GM10266 (cell line): Measurements from ENCODE around the gene MX1.

Source experiments
- DNase-seq: peaks from one replicate; pipeline ENCODE4 v3.0.0; 2012; ENCODE audit errors: extremely low spot score
- CTCF ChIP-seq: IDR thresholded peaks from 2 replicates; pipeline ENCODE4 v1.5.1; 2012; ENCODE audit warnings: mild to moderate bottlenecking, low read depth; ENCODE audit not compliant: control insufficient read depth, insufficient read depth; ENCODE audit errors: missing control alignments

MX1 gene

DNA sequence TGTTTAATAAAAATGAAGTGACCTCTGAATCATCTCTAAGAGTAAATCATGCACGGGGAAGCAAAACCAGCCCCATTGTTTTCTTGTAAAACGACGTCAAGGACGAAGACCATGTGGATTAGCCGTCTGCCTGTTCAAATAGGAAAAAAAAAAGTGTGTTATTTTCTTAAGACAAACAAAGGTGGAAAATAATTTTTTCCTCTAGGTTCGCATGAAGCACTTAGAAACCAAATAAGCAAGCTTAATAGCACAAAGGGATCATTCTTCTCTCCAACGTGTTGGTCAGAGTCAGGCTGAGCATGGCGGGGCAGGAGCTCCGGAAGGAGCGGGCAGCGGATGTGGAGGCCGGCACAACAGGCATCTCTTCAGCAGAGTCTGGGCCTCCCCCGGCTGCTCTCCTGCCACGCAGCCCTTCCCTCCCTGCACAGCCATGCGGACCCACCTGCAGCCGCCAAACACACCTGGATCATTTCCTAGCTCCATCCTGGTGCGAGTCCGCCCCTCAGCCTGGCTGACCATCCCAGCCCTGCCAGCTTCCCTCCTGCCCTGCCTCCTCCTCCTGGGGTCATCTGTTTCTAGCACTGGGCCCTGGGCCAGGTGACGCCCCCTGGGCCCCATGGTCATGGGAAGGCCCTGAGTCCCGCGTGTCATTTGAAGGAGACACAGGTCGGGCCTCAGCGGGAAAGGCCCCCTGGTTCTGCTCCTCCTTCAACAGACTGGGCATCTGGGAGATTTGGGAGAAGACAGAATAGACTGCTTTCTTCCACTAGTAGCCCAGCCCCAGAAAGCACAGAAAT is 40.2 kb downstream of the MX1 start:
- no peak for TF ChIP-seq CTCF
- DNase-seq: no peak

GRCh38 chr21:41470054-41470453 is 44.0 kb downstream of the MX1 start:
- no peak for TF ChIP-seq CTCF
- DNase-seq: no peak

- no peak for TF ChIP-seq CTCF
These were observed 46.9 kb downstream of the MX1 start for GRCh38 chr21:41472753-41473548.

DNA sequence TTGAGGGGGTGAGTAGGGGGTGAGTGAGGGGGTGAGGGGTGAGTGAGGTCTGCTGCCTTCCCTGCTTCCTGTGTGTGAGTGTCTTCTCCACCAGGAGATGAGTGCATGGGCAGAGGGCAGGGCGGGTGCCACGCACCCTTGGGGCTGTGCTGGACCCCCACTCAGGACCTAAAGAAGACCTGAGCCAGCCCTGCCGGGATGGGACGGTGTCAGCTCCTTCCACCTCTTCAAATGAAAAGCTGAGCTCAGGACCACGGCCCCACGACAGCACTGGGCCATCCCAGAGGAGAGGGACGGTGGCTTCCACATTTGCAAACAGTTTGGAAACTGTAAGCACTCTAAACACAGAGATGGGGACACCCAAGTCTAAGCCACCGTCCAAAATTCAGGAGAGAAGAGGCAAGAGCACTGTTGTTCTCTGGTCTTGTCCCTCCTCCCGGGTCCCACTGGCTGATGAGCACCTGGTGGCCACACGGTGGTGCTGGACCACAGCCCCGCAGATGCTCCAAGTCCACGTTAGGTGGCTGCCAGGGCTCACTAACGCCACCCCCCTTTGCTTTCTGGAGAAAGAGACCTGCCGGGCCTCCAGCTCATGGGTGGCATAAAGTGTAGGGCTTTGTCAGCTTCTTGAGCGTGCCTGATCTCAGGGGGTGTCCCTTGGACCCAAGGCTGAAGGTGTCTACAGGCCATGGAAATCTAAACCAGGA is 49.8 kb downstream of the MX1 start:
- no peak for TF ChIP-seq CTCF
- no peak for DNase-seq

More at GRCh38 chr21:41472753-41473548, 46.9 kb downstream of the MX1 start:
- no peak for DNase-seq

DNA sequence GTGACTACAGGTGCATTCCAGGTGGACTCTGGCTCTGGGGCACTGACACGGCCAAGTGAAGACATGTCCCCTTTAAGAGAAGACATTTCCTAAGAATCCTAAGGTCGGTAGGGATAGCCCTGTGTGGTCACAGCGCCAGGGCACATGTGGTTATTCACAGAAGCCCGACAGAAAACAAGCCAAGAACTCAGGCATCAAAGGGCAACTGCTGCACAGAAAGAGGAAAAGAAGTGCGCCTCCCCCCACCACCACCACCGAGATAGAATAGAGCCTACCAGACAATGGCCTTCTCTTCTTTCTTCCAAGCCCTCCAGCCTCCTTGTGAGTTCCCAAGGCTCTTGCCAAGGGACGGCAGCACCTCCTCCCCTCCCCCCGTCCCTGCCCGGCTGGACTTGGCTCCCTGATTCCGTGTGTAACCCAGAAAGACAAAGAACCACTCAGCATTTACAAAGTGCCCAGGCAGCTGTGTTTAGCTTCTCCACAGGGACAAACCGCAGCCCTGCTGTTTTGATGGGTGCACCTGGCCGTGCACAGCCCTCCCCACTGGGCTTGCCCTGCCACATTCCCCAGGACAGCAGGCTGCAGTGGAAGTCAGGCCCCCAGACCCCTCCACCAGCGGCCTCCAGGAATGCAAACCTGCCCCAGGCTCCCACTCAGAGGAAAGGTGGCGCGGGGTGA is 51.7 kb downstream of the MX1 start:
- TF ChIP-seq CTCF: no peak
- DNase-seq: no peak

- DNase-seq: no peak
- TF ChIP-seq CTCF: no peak
These were observed 52.5 kb downstream of the MX1 start for GRCh38 chr21:41478319-41479177.
